ENCODE measurements around the gene RAD51B.

GRCh38 chr14:68308726-68309520, 489.3 kb downstream of the RAD51B start:
- TF ChIP-seq POLR2AphosphoS5 (IDR thresholded peaks at IDR 0.05; ENCODE audit: low read depth, low read length) (no peak), POLR2A (IDR thresholded peaks at IDR 0.05; ENCODE audit: low read depth, low read length) (no peak)

Data from GM12891 (cell line).